Measurements from ENCODE around the gene TMEM81.

TMEM81 gene

GRCh38 chr1:205102404-205102803 is 18.1 kb upstream of the TMEM81 start:
- TF ChIP-seq FOXP2 (optimal IDR thresholded peaks at IDR 0.05; ENCODE audit: borderline replicate concordance, extremely low read depth, extremely low read length, insufficient read depth) (no peak), SIN3A (IDR thresholded peaks at IDR 0.05; ENCODE audit: borderline replicate concordance, insufficient read depth, low read length) (no peak), POLR2AphosphoS5 (IDR thresholded peaks at IDR 0.05; ENCODE audit: low read depth, low read length) (no peak), TAF1 (IDR thresholded peaks at IDR 0.05; ENCODE audit: borderline replicate concordance, insufficient read depth, low read length) (no peak), REST (IDR thresholded peaks at IDR 0.05; ENCODE audit: insufficient read depth in 1 of 2, low read depth in 2 of 2, low read length in 2 of 2) (no peak)

- TF ChIP-seq POLR2AphosphoS5 (IDR thresholded peaks at IDR 0.05; ENCODE audit: low read depth, low read length), result no peak
Measured at GRCh38 chr1:205098242-205098641, 14.0 kb upstream of the TMEM81 start.

DNA sequence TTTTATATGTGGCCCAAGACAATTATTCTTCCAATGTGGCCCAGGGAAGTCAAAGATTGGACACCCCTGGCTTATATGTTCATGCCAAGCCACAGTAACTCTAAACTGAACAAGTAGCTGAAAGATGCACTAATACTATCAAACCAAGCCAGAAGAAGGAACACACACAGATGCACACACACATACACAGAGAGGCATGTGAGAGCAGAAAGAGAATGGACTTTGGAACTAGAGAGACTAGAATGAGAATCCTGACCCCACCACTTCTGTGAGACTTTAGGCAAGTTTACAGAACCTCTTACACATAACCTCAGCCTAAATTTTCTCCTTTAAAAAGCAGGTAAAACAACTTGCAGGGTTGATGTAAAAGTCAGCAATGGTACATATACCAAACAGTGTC is 11.2 kb upstream of the TMEM81 start:
- TF ChIP-seq TAF1 (IDR thresholded peaks at IDR 0.05; ENCODE audit: borderline replicate concordance, insufficient read depth, low read length) (no peak), SIN3A (IDR thresholded peaks at IDR 0.05; ENCODE audit: borderline replicate concordance, insufficient read depth, low read length) (no peak), REST (IDR thresholded peaks at IDR 0.05; ENCODE audit: insufficient read depth in 1 of 2, low read depth in 2 of 2, low read length in 2 of 2) (no peak), FOXP2 (optimal IDR thresholded peaks at IDR 0.05; ENCODE audit: borderline replicate concordance, extremely low read depth, extremely low read length, insufficient read depth) (no peak)

GRCh38 chr1:205091043-205091740 is 6.9 kb upstream of the TMEM81 start:
- no peak for TF ChIP-seq POLR2AphosphoS5 (IDR thresholded peaks at IDR 0.05; ENCODE audit: low read depth, low read length)
- no peak for TF ChIP-seq REST (IDR thresholded peaks at IDR 0.05; ENCODE audit: insufficient read depth in 1 of 2, low read depth in 2 of 2, low read length in 2 of 2)
- no peak for TF ChIP-seq TAF1 (IDR thresholded peaks at IDR 0.05; ENCODE audit: borderline replicate concordance, insufficient read depth, low read length)
- no peak for TF ChIP-seq SIN3A (IDR thresholded peaks at IDR 0.05; ENCODE audit: borderline replicate concordance, insufficient read depth, low read length)
- no peak for TF ChIP-seq FOXP2 (optimal IDR thresholded peaks at IDR 0.05; ENCODE audit: borderline replicate concordance, extremely low read depth, extremely low read length, insufficient read depth)

DNA sequence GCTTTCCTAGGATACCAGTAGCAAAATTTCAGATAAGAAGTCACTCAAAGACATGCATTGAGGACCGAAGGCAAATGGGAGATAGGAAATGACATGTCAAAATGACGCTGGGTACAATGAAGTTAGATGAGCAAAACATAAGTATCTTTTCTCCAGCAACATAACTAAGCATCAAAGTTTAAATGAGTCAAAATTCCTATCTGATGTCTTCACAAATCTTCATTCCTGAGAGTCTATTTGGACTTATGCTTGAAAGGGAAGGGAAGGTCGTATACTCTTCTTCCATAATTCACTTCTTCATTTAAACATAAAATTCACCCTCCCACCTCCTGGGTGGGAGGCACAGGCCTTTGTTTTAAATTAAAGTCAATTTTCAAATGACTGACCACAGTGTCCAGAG is 4.1 kb upstream of the TMEM81 start:
- TF ChIP-seq FOXP2 (optimal IDR thresholded peaks at IDR 0.05; ENCODE audit: borderline replicate concordance, extremely low read depth, extremely low read length, insufficient read depth), result no peak
- TF ChIP-seq SIN3A (IDR thresholded peaks at IDR 0.05; ENCODE audit: borderline replicate concordance, insufficient read depth, low read length), result no peak
- TF ChIP-seq REST (IDR thresholded peaks at IDR 0.05; ENCODE audit: insufficient read depth in 1 of 2, low read depth in 2 of 2, low read length in 2 of 2), result no peak
- no peak for TF ChIP-seq POLR2AphosphoS5 (IDR thresholded peaks at IDR 0.05; ENCODE audit: low read depth, low read length)
- no peak for TF ChIP-seq TAF1 (IDR thresholded peaks at IDR 0.05; ENCODE audit: borderline replicate concordance, insufficient read depth, low read length)
